HG03159 (cell line): ENCODE results near the gene RHEB.

Experiments
- ATAC-seq: cut with Tn5 transposase; IDR thresholded peaks from one replicate; pipeline ENCODE4 v1.9.1; 2021; ENCODE audit warnings: mild to moderate bottlenecking, moderate library complexity; ENCODE audit not compliant: unreplicated experiment

RHEB gene

GRCh38 chr7:151435103-151435916, 84.4 kb downstream of the RHEB start:
- no peak for ATAC-seq

- ATAC-seq, result no peak
These were observed 85.1 kb downstream of the RHEB start for GRCh38 chr7:151434549-151434948.

- ATAC-seq, result no peak
These were observed 85.8 kb downstream of the RHEB start for GRCh38 chr7:151433721-151434400.

- peak; percentile 77 for ATAC-seq
These were observed 86.8 kb downstream of the RHEB start for GRCh38 chr7:151432658-151433521.

- ATAC-seq, result no peak
These were observed 87.9 kb downstream of the RHEB start for GRCh38 chr7:151431768-151432311.

GRCh38 chr7:151431281-151431767, 88.4 kb downstream of the RHEB start:
- ATAC-seq, result no peak

GRCh38 chr7:151430391-151431205, 89.1 kb downstream of the RHEB start:
- ATAC-seq, result no peak

GRCh38 chr7:151429560-151430331, 89.9 kb downstream of the RHEB start:
- ATAC-seq, result no peak

GRCh38 chr7:151429237-151429559, 90.5 kb downstream of the RHEB start:
- ATAC-seq, result no peak

GRCh38 chr7:151428378-151429236, 91.1 kb downstream of the RHEB start:
- ATAC-seq, result no peak

- no peak for ATAC-seq
These were observed 91.9 kb downstream of the RHEB start for GRCh38 chr7:151427705-151428377.

GRCh38 chr7:151426904-151427704, 92.6 kb downstream of the RHEB start:
- ATAC-seq, result no peak

GRCh38 chr7:151426441-151426903, 93.2 kb downstream of the RHEB start:
- ATAC-seq, result no peak

- ATAC-seq, result no peak
These were observed 93.8 kb downstream of the RHEB start for GRCh38 chr7:151425670-151426440.

- ATAC-seq, result no peak
These were observed 94.9 kb downstream of the RHEB start for GRCh38 chr7:151424799-151425198.

- ATAC-seq, result no peak
These were observed 95.8 kb downstream of the RHEB start for GRCh38 chr7:151423936-151424335.
